Left ventricle myocardium inferior (tissue), 1 donor: ENCODE results near the gene ZSCAN4. TPM values are rescaled to one million over a fixed set of nuclear protein-coding genes. Genes with fewer than 3 reads are reported as not detected.

Experiments
- DNase-seq: peaks from one replicate; pipeline ENCODE4 v3.0.0-alpha.2; 2020
- H3K27ac ChIP-seq: fragments of 200-600 bp; replicated peaks from 2 replicates; pipeline ENCODE4 v1.8.0; 2021
- H3K27me3 ChIP-seq: fragments of 200-600 bp; 2 replicates; pipeline ENCODE4 v1.8.0; 2021; ENCODE audit warnings: low read depth
- H3K36me3 ChIP-seq: fragments of 200-600 bp; 2 replicates; pipeline ENCODE4 v1.8.0; 2021
- H3K4me1 ChIP-seq: fragments of 200-600 bp; 2 replicates; pipeline ENCODE4 v1.8.0; 2021
- H3K4me3 ChIP-seq: fragments of 200-600 bp; 2 replicates; pipeline ENCODE4 v1.8.0; 2021; ENCODE audit warnings: mild to moderate bottlenecking, moderate library complexity
- H3K9me3 ChIP-seq: fragments of 200-600 bp; replicated peaks from 2 replicates; pipeline ENCODE4 v1.8.0; 2021
- CTCF ChIP-seq: fragments of 200-600 bp; IDR thresholded peaks from 2 replicates; pipeline ENCODE4 v1.8.0; 2021; ENCODE audit warnings: antibody characterized with exemption, mild to moderate bottlenecking, borderline replicate concordance
- intact Hi-C: fragments of 100-400 bp; cut with micrococcal nuclease; formaldehyde crosslinking; loops from one replicate; pipeline ENCODE4 v1.11.0; 2022
- total RNA-seq: library from RNA; stranded (reverse); fragmentation: NEBNext Ultra II Directional; extraction: Animal tissue kit (Norgen Biotek cat#: 25700); gene quantifications from one replicate; pipeline ENCODE4 v1.2.1, GENCODE V29; 2021
- donor health status: DM: no; HTN: yes; CAD: no; lungs with severe emphysema.

ZSCAN4 gene
- total RNA-seq, 1 donor from 2014 or later, result not detected

DNA sequence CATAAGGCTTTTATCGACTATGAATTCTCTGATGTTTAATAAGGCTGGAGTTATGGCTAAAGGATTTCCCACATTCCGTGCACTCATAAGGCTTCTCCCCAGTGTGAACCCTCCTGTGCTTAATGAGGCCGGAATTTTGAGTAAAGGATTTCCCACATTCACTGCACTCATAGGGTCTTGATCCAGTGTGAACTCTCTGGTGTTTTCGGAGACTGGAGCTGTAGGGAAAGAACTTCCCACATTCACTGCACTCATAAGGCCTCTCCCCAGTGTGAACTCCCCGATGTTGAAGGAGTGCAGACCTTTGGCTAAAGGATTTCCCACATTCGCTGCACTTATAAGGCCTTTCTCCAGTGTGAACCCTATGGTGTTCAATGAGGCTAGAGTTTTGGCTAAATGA is 32.9 kb downstream of the ZSCAN4 start:
- no peak for DNase-seq
- Histone ChIP-seq H3K4me1 (peaks cover 33% of the 10 kb centered on the region), H3K9me3 (peaks cover 100% of the 10 kb centered on the region), H3K36me3 (peaks cover 91% of the 10 kb centered on the region), H3K27me3 (no peaks in the 10 kb centered on the region), H3K27ac (no peak overlapping the region), H3K4me3 (no peak overlapping the region)
- intact Hi-C loops, result no loop called here
- TF ChIP-seq CTCF, result no peak

- no peak overlapping the region for H3K27ac ChIP-seq
- peaks cover 56% of the 10 kb centered on the region for H3K4me1 ChIP-seq
- peaks cover 51% of the 10 kb centered on the region for H3K36me3 ChIP-seq
- DNase-seq, result no peak
- intact Hi-C loops, result no loop called here
- no peak overlapping the region for H3K4me3 ChIP-seq
- H3K9me3 ChIP-seq, result peaks cover 100% of the 10 kb centered on the region
- no peaks in the 10 kb centered on the region for H3K27me3 ChIP-seq
- no peak for TF ChIP-seq CTCF
Observed at GRCh38 chr19:57706346-57706745, 37.6 kb downstream of the ZSCAN4 start.

- intact Hi-C loops, result no loop called here
- no peaks in the 10 kb centered on the region for H3K27me3 ChIP-seq
- peaks cover 32% of the 10 kb centered on the region for H3K36me3 ChIP-seq
- DNase-seq, result peak; percentile 21
- TF ChIP-seq CTCF, result no peak
- H3K4me1 ChIP-seq, result peaks cover 55% of the 10 kb centered on the region
- H3K4me3 ChIP-seq, result peak within 1 kb of the TSS; percentile 80
- peaks cover 98% of the 10 kb centered on the region for H3K9me3 ChIP-seq
- peak within 1 kb of the TSS; percentile 90 for H3K27ac ChIP-seq
Observed at GRCh38 chr19:57708641-57709361, 40.1 kb downstream of the ZSCAN4 start, which contains the start of gene ZNF154. TSS of gene ZNF154 (minus strand) at chr19:57709204. CDS start at chr19:57708971, 233 bp downstream.

GRCh38 chr19:57709616-57710015 is 40.9 kb downstream of the ZSCAN4 start:
- H3K36me3 ChIP-seq, result peaks cover 31% of the 10 kb centered on the region
- H3K27ac ChIP-seq, result peak overlapping the region; percentile 90
- TF ChIP-seq CTCF, result no peak
- peaks cover 98% of the 10 kb centered on the region for H3K9me3 ChIP-seq
- peaks cover 47% of the 10 kb centered on the region for H3K4me1 ChIP-seq
- no peaks in the 10 kb centered on the region for H3K27me3 ChIP-seq
- DNase-seq, result no peak
- peak overlapping the region; percentile 80 for H3K4me3 ChIP-seq
- intact Hi-C loops, result no loop called here

DNA sequence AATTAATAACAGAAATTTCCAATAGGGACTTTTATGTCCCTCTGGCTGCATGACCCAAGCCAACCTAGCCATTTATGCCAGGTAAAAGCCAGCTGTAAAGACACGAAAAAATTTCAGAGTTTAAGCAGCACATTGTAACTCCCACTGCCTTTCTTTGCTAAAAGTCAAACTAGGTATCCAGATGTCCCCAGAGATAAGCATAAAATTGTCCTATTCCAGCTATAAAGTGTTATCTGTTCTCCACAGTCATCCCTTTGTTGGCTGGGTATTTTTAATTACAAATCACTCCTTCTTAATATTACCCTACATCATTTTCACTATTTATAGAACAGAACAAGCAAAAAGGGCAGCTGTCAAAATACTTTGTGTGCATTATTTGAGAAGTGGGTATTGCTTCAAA is 43.5 kb downstream of the ZSCAN4 start:
- Histone ChIP-seq H3K4me3 (no peak overlapping the region), H3K27me3 (no peaks in the 10 kb centered on the region), H3K27ac (no peak overlapping the region), H3K9me3 (peaks cover 98% of the 10 kb centered on the region), H3K4me1 (peaks cover 34% of the 10 kb centered on the region), H3K36me3 (peaks cover 27% of the 10 kb centered on the region)
- DNase-seq, result no peak
- TF ChIP-seq CTCF, result no peak
- intact Hi-C loops, result no loop called here
